ENCODE data around the gene ZNF616. TPM values are rescaled to one million over a fixed set of nuclear protein-coding genes. Genes with fewer than 3 reads are reported as not detected.
A peak's percentile ranks its signal among the peaks of the same experiment; 100 is the strongest.

ZNF616 gene
- total and polyA plus RNA-seq, 2 donors (not counting 1 experiment from before 2014, with no cell fraction given): 1.4 to 14.2 TPM

DNA sequence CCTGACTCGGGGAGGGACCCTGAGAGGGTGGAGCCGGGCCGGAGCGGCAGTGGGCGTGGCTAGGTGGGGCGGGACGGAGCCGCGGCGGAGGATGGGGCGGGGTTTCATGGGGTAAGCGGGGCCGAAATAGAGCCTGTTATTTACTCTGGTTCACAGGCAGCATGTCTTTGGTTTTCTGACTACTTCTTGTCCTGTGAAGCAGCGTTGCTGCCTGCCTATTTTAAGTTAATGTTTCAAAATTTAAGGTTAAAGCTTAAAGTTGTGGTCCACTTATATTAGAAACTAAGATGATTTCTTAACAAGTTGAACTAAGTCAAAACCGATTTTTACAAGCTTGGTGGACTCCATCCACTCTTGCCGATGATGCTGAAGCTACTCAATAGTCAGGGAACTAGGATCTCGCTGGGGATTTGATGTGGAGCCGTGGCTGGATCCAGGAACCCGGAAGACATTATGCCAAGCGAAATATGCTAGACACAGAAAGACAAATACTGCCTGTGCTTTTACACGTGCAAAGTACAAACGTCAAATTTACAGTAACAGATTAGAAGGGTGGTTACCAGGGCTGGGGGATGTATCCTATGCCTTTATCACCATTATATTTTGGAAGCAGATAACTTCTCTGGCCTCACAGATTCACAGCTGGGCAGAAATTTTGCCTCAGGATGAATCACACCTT lies 433 bp upstream of the ZNF616 start:
- Histone ChIP-seq H3K36me3 (replicated peaks in 1 of 2; ENCODE audit: control extremely low read depth in 1 of 2, control insufficient read depth in 1 of 2, extremely low read depth in 1 of 2, insufficient read depth in 2 of 2, low read length in 1 of 2) (no peaks in the 10 kb centered on the region), H3K27ac (ENCODE audit: low read length in 2 of 2) (peak overlapping the region; percentile 59 to 84)
- intact Hi-C loops (cut with micrococcal nuclease): loop anchor here (1.0 to 5.0 kb wide), 3 partner anchors 45 to 397 kb away; partner anchors contain the start of genes ZNF613 and ZNF841

More for the DNA sequence above, 433 bp upstream of the ZNF616 start:
- H4K20me1 ChIP-seq (ENCODE audit: control insufficient read depth, insufficient read depth, low read length, poor library complexity, severe bottlenecking): peaks cover 2% of the 10 kb centered on the region
- H2AFZ ChIP-seq (ENCODE audit: insufficient read depth, low read depth, low read length, poor library complexity, severe bottlenecking): peak overlapping the region; percentile 99
- Mint-ChIP-seq H3K9me3 (ENCODE audit: insufficient read depth) (no peaks in the 10 kb centered on the region), H3K27me3 (no peaks in the 10 kb centered on the region), H3K4me1 (peaks cover 31% of the 10 kb centered on the region), H3K4me3 (peak overlapping the region; percentile 98), H3K27ac (peak overlapping the region; percentile 93)
- H3K27me3 ChIP-seq (replicated peaks in 1 of 4; ENCODE audit: control extremely low read depth in 1 of 4, control insufficient read depth in 3 of 4, insufficient read depth in 4 of 4, low read length in 3 of 4): no peaks in the 10 kb centered on the region
- ChIA-PET CTCF (interaction anchor here (0.8 to 6.0 kb wide), 5 partner anchors 10 to 98 kb away, joined by 3 to 82 read pairs (median 4); no protein-coding TSS in a partner anchor), POLR2A (interaction anchor here (0.6 to 1.3 kb wide), 3 partner anchors 31 to 214 kb away, joined by 5 to 8 read pairs (median 5); partner anchors contain the start of genes PPP2R1A and ZNF836)
- H3K4me3 ChIP-seq (ENCODE audit: control extremely low read depth in 1 of 5, extremely low read depth in 1 of 5, insufficient read depth in 1 of 5, low read depth in 2 of 5, low read length in 4 of 5): peak overlapping the region in 4 of 5 experiments; percentile 86 to 100 (median 94)
- ATAC-seq (ENCODE audit: low read depth) (peak; percentile 99), DNase-seq (no peak)
- H3K9me3 ChIP-seq (ENCODE audit: control extremely low read depth in 1 of 3, control insufficient read depth in 2 of 3, insufficient read depth in 1 of 3, low read length in 2 of 3): peaks cover 0 to 21% (median 2%) of the 10 kb centered on the region in 3 donors
- H3K9ac ChIP-seq (ENCODE audit: low read length): peak overlapping the region; percentile 88
- peaks cover 27% of the 10 kb centered on the region for H3K79me2 ChIP-seq (ENCODE audit: control insufficient read depth, insufficient read depth, low read length)
- WGBS (ENCODE audit: insufficient coverage): 21% methylated on average over 18 of the region's 22 CpGs
- peaks cover 19 to 20% of the 10 kb centered on the region in 2 donors for H3K4me1 ChIP-seq (ENCODE audit: control insufficient read depth in 2 of 2, insufficient read depth in 2 of 2, low read length in 2 of 2)
- peak overlapping the region; percentile 86 for H3K4me2 ChIP-seq (replicated peaks; ENCODE audit: low read depth, low read length, poor library complexity, severe bottlenecking)
- TF ChIP-seq, protein P1, sequence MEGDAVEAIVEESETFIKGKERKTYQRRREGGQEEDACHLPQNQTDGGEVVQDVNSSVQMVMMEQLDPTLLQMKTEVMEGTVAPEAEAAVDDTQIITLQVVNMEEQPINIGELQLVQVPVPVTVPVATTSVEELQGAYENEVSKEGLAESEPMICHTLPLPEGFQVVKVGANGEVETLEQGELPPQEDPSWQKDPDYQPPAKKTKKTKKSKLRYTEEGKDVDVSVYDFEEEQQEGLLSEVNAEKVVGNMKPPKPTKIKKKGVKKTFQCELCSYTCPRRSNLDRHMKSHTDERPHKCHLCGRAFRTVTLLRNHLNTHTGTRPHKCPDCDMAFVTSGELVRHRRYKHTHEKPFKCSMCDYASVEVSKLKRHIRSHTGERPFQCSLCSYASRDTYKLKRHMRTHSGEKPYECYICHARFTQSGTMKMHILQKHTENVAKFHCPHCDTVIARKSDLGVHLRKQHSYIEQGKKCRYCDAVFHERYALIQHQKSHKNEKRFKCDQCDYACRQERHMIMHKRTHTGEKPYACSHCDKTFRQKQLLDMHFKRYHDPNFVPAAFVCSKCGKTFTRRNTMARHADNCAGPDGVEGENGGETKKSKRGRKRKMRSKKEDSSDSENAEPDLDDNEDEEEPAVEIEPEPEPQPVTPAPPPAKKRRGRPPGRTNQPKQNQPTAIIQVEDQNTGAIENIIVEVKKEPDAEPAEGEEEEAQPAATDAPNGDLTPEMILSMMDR (IDR thresholded peaks at IDR 0.05): no peak
- no peak for TF ChIP-seq EZH2 (IDR thresholded peaks at IDR 0.05; ENCODE audit: borderline replicate concordance, insufficient read depth, low read depth, low read length, poor library complexity, severe bottlenecking)

Measured in B cell (primary cell).